Activated T-helper 1 cell treated with Interleukin-2 at 50 U/mL for 16 hours (primary cell): ENCODE measurements around the gene KCNAB1.
A peak's percentile ranks its signal among the peaks of the same experiment; 100 is the strongest.

ENCODE experiments used
- DNase-seq: peaks from one replicate; pipeline ENCODE4 v3.0.0-alpha.2; 2020; ENCODE audit warnings: low read depth

KCNAB1 gene

GRCh38 chr3:156455839-156456238, 335.5 kb downstream of the KCNAB1 start:
- no peak for DNase-seq

- no peak for DNase-seq
These were observed 336.4 kb downstream of the KCNAB1 start for GRCh38 chr3:156456771-156457224.

GRCh38 chr3:156459434-156459833, 339.1 kb downstream of the KCNAB1 start:
- DNase-seq: no peak

GRCh38 chr3:156460206-156460611, 339.8 kb downstream of the KCNAB1 start:
- no peak for DNase-seq

- no peak for DNase-seq
These were observed 341.5 kb downstream of the KCNAB1 start for GRCh38 chr3:156461889-156462288.

- DNase-seq: no peak
These were observed 342.7 kb downstream of the KCNAB1 start for GRCh38 chr3:156463123-156463522.

- no peak for DNase-seq
These were observed 344.8 kb downstream of the KCNAB1 start for GRCh38 chr3:156465194-156465593.

GRCh38 chr3:156469456-156469855, 349.1 kb downstream of the KCNAB1 start:
- DNase-seq: no peak

GRCh38 chr3:156471431-156471830, 351.1 kb downstream of the KCNAB1 start:
- DNase-seq: no peak

- DNase-seq: no peak
These were observed 351.8 kb downstream of the KCNAB1 start for GRCh38 chr3:156472150-156472549.

GRCh38 chr3:156472684-156473083, 352.3 kb downstream of the KCNAB1 start:
- no peak for DNase-seq

- no peak for DNase-seq
These were observed 353.0 kb downstream of the KCNAB1 start for GRCh38 chr3:156473341-156473740.

- no peak for DNase-seq
These were observed 354.4 kb downstream of the KCNAB1 start for GRCh38 chr3:156474560-156475389.

- DNase-seq: no peak
These were observed 356.9 kb downstream of the KCNAB1 start for GRCh38 chr3:156477323-156477722.

- no peak for DNase-seq
These were observed 358.5 kb downstream of the KCNAB1 start for GRCh38 chr3:156478891-156479290.

- no peak for DNase-seq
These were observed 359.2 kb downstream of the KCNAB1 start for GRCh38 chr3:156479604-156480003.

GRCh38 chr3:156480949-156481348, 360.6 kb downstream of the KCNAB1 start:
- no peak for DNase-seq

GRCh38 chr3:156483002-156483401, 362.6 kb downstream of the KCNAB1 start:
- no peak for DNase-seq

- DNase-seq: no peak
These were observed 363.0 kb downstream of the KCNAB1 start for GRCh38 chr3:156483426-156483825.

GRCh38 chr3:156483961-156484787, 363.8 kb downstream of the KCNAB1 start:
- peak; percentile 22 for DNase-seq

GRCh38 chr3:156488767-156489166, 368.4 kb downstream of the KCNAB1 start:
- no peak for DNase-seq

GRCh38 chr3:156489462-156489911, 369.1 kb downstream of the KCNAB1 start:
- no peak for DNase-seq

- no peak for DNase-seq
These were observed 370.8 kb downstream of the KCNAB1 start for GRCh38 chr3:156491192-156491591.
